Measurements from ENCODE around the gene CEACAM19. TPM values are rescaled to one million over a fixed set of nuclear protein-coding genes. Genes with fewer than 3 reads are reported as not detected.
"Not testable (repeated sequence)": the region's sequence is repeated elsewhere in the genome, so short reads cannot be mapped to it uniquely, and the experiment has no call there.

CEACAM19 gene
- polyA plus RNA-seq, 3 donors, result 10.2 to 24.7 (median 24.3) TPM

DNA sequence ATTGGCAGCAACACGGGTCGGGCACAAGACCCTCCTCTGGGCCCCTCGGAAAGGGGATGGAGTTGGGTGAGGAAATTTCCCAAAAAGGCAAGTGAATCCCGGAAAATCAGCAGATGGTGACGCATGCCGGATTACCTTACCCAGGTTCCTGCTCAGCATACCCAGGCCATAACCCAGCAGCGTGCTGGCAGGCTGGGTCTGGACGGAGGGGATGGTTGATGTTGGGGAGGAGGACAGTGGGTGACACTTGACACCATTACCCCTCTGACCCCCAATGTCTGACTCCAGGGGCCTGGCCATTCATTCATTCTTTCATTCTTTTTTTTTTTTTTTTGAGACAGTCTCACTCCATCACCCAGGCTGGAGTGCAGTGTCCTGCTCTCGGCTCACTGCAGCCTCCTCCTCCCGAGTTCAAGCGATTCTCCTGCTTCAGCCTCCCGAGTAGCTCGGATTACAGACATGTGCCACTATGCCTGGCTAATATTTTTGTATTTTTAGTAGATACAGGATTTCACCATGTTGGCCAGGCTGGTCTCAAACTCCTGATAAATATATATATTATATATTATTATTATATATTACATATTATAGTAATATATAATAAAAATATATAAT lies 26.8 kb upstream of the CEACAM19 start:
- DNase-seq, result peak; percentile 72

DNA sequence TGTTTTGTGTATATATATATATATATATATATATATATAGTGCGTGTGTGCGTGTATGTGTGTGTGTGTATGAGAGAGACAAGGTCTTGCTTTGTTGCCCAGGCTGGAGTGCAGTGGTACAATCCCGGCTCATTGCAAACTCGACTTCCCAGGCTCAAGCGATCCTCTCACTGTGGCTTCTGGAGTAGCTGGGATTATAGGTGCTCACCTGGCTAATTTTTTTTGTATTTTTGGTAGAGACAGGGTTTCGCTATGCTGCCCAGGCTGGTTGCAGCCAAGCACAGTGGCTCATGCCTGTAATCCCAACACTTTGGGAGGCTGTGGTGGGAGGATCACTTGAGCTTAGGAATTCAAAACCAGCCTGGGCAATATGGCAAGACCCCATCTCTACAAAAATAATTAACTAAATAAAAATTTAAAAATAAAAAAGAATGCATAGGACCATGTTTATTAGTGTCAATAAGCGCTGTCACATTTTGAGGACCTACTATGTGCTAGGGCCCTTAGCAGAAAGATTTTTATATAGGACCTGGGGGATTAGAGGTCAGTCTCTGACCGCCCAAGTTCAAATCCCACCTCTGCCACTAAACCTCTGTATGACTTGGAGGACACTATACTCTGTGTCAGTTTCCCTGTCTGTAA lies 25.8 kb upstream of the CEACAM19 start:
- no peak for DNase-seq

GRCh38 chr19:44646049-44646416 lies 25.2 kb upstream of the CEACAM19 start:
- DNase-seq, result no peak

- no peak for DNase-seq
Observed at GRCh38 chr19:44647144-44647543, 24.1 kb upstream of the CEACAM19 start.

GRCh38 chr19:44648631-44649251 lies 22.5 kb upstream of the CEACAM19 start:
- DNase-seq, result no peak

DNA sequence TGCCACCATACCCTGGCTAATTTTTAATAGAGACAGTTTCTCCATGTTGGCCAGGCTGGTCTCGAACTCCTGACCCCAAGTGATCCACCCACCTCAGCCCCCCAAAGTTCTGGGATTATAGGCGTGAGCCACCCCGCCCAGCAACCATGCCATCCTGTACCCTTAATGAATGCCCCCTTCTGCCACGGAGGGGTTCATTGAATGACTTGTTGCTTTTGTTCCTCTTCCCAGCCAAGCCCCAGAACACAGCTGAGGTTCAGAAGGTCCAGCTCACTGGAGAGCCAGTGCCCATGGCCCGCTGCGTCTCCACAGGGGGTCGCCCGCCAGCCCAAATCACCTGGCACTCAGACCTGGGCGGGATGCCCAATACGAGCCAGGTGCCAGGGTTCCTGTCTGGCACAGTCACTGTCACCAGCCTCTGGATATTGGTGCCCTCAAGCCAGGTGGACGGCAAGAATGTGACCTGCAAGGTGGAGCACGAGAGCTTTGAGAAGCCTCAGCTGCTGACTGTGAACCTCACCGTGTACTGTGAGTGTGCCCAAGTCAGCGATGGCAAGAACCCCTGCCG lies 21.6 kb upstream of the CEACAM19 start:
- DNase-seq, result no peak

- no peak for DNase-seq
Observed at GRCh38 chr19:44653343-44653742, 17.9 kb upstream of the CEACAM19 start.

- no peak for DNase-seq
Observed at GRCh38 chr19:44653977-44654774, 17.1 kb upstream of the CEACAM19 start.

DNA sequence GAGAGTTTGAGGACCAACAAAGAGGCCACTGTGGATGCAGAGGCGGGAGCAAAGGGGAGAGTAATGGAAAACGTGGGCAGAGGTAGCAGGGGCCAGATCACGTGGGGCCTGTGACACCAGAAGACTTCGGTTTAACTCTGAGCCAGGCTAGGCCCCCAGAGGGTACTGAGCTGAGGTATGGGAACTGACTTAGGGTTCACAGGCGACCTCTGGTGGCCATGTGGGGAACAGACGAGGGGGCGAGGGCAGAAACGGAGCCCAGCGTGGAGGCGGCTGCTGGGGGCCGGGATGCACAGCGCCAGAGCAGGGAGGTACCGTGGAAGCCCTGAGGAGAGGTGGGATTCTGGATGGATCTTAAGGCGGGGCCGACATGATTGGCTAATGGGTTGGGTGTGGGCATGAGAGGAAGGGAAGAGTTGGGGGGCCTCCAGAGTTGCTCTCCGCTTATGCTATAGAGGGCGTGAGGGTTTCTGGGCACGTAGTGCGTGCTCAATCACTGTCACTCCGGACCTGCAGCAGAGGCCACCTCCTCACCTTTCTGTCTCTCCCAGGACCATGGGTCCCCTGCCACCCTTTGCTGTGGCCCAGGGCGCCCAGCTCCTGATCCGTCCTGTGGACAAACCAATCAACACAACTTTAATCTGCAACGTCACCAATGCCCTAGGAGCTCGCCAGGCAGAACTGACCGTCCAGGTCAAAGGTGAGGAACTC lies 13.9 kb upstream of the CEACAM19 start:
- DNase-seq, result peak; percentile 54

GRCh38 chr19:44658069-44658733 lies 13.1 kb upstream of the CEACAM19 start:
- no peak for DNase-seq

- no peak for DNase-seq
Observed at GRCh38 chr19:44660081-44660480, 11.2 kb upstream of the CEACAM19 start.

- no peak for DNase-seq
Observed at GRCh38 chr19:44661205-44661604, 10.1 kb upstream of the CEACAM19 start.

- no peak for DNase-seq
Observed at GRCh38 chr19:44661904-44662303, 9.4 kb upstream of the CEACAM19 start.

GRCh38 chr19:44662691-44663385 lies 8.4 kb upstream of the CEACAM19 start:
- DNase-seq, result peak; percentile 69

DNA sequence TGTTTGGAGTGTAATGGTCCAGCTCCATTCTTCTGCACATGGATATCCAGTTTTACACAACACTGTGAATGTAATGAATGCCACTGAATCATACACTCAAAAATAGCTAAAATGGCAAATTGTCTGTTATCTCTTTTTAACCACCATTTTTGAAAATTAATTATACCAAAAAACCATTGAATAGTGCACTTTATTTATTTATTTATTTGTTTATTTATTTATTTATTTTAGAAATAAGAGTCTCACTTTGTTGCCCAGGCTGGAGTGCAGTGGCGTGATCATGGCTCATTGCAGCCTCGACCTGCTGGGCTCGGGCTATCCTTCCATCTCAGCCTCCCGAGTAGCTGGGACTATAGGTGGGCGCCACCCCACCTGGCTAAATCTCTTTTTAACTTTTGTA lies 7.3 kb upstream of the CEACAM19 start:
- DNase-seq, result no peak

GRCh38 chr19:44664976-44665375 lies 6.3 kb upstream of the CEACAM19 start:
- no peak for DNase-seq

DNA sequence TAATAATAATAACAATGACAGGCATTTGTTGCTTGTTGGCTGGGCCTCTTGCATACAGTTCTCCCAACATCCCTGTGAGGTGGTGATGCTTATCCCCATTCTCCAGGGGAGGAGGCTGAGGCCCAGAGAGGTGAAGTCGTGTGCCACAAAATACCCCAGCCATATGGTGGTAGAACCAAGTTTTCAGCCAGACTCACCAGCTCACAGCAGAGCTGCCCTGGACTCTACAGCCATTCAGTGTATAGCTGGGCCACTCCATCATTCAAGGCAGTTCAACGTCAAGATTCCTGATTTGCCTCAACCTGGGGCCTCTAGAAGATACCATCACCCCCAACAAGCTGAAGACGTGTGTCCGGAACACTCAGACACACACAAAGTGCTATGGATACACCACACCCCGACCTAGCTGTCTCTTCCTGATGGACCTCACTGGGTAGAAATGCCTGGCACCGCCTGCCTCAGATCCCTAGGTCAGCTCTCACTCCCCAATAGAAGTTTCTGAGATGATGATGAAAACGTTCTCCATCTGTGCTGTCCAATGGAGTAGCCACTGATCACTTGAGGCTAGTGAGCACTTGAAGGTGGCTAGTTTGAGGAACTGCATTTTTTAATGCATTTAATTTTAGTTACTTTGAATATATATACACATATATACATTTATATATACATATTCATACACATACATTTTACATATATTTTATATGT lies 4.3 kb upstream of the CEACAM19 start:
- DNase-seq, result no peak

GRCh38 chr19:44668985-44669764 lies 2.1 kb upstream of the CEACAM19 start:
- no peak for DNase-seq

DNA sequence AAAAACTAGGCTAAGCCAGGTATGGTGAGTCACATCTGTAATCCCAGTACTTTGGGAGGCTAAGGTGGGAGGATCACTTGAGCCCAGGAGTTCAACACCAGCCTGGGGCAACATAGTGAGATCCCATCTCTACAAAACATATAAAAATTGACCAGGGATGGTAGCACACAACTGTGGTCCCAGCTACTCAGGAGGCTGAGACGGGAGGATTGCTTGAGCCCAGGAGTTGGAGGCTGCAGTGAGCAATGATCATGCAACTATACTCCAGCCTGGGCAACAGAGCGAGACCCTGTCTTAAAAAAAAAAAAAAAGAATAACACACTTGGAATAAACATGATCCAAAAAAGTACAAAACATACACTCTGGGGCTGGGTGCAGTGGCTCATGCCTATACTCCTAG lies 1.3 kb upstream of the CEACAM19 start:
- DNase-seq, result not testable (repeated sequence)

Data from renal pelvis (tissue), 4 donors.